Keratinocyte (primary cell): Measurements from ENCODE around the gene CORO2A. TPM values are rescaled to one million over a fixed set of nuclear protein-coding genes. Genes with fewer than 3 reads are reported as not detected.

Experiments used
- DNase-seq: peaks from one replicate; pipeline ENCODE4 v3.0.0-alpha.2; 2011; ENCODE audit warnings: low read depth, missing footprints, low spot score
- FAIRE-seq: peaks from 2 replicates; lab custom pipeline; 2011; peaks lifted over from hg19 to GRCh38; lab: Jason Lieb, UNC
- H2AFZ ChIP-seq: 2 replicates; pipeline ENCODE4 v1.6.0; 2012; ENCODE audit warnings: low read length, control low read depth, inconsistent platforms; ENCODE audit not compliant: control insufficient read depth
- H3K27ac ChIP-seq: 2 replicates; pipeline ENCODE4 v1.5.1; 2011; ENCODE audit warnings: low read length; ENCODE audit not compliant: control insufficient read depth, insufficient read depth
- H3K27me3 ChIP-seq: 3 replicates; pipeline ENCODE4 v1.6.0; 2011; ENCODE audit warnings: low read length; ENCODE audit not compliant: control insufficient read depth, insufficient read depth; ENCODE audit errors: extremely low read depth
- H3K36me3 ChIP-seq, 2 experiments: 2 replicates in 1 of 2; 3 replicates in 1 of 2; pipeline ENCODE4 v1.5.1; 2011; ENCODE audit warnings: low read length in 2 of 2, mild to moderate bottlenecking in 1 of 2; ENCODE audit not compliant: control insufficient read depth in 2 of 2, insufficient read depth in 2 of 2; ENCODE audit errors: extremely low read depth in 1 of 2
- H3K4me1 ChIP-seq: 3 replicates; pipeline ENCODE4 v1.5.1; 2011; ENCODE audit warnings: low read length; ENCODE audit not compliant: control insufficient read depth, insufficient read depth; ENCODE audit errors: extremely low read depth
- H3K4me2 ChIP-seq: 3 replicates; pipeline ENCODE4 v1.6.0; 2011; ENCODE audit warnings: low read depth, low read length; ENCODE audit not compliant: control insufficient read depth, insufficient read depth; ENCODE audit errors: extremely low read depth
- H3K4me3 ChIP-seq, 3 experiments: fragments of 200-600 bp in 1 of 3; sonication (generic) in 1 of 3; 2 replicates in 2 of 3; 3 replicates in 1 of 3; pipeline ENCODE4 v1.5.1; 2011 to 2016; ENCODE audit warnings: low read length in 3 of 3, mild to moderate bottlenecking in 3 of 3, control low read depth in 2 of 3, inconsistent platforms in 1 of 3, low read depth in 1 of 3, mixed read lengths in 1 of 3, mixed run types in 1 of 3, moderate library complexity in 1 of 3; ENCODE audit not compliant: control insufficient read depth in 2 of 3, insufficient read depth in 2 of 3; ENCODE audit errors: extremely low read depth in 1 of 3
- H3K79me2 ChIP-seq: 2 replicates; pipeline ENCODE4 v1.6.0; 2012; ENCODE audit warnings: low read length; ENCODE audit not compliant: control insufficient read depth, insufficient read depth
- H3K9ac ChIP-seq: 3 replicates; pipeline ENCODE4 v1.6.0; 2011; ENCODE audit warnings: low read length; ENCODE audit not compliant: control insufficient read depth, insufficient read depth; ENCODE audit errors: extremely low read depth
- H3K9me1 ChIP-seq: 3 replicates; pipeline ENCODE4 v1.6.0; 2011; ENCODE audit warnings: low read length; ENCODE audit not compliant: control insufficient read depth, insufficient read depth; ENCODE audit errors: extremely low read depth
- H3K9me3 ChIP-seq: 2 replicates; pipeline ENCODE4 v1.5.1; 2012; ENCODE audit warnings: low read depth, low read length; ENCODE audit not compliant: control insufficient read depth
- H4K20me1 ChIP-seq: 3 replicates; pipeline ENCODE4 v1.6.0; 2011; ENCODE audit warnings: low read length; ENCODE audit not compliant: control insufficient read depth, insufficient read depth; ENCODE audit errors: extremely low read depth
- EZH2 ChIP-seq: IDR thresholded peaks from one replicate; pipeline ENCODE4 v1.6.1; 2012; ENCODE audit warnings: inconsistent platforms, mild to moderate bottlenecking, low read length, moderate library complexity
- dilution Hi-C: fragments of 300-500 bp; cut with MboI; formaldehyde crosslinking; loops from one replicate; pipeline ENCODE4 v1.7.0; 2020; ENCODE audit warnings: low sequenced_read_pairs; ENCODE audit not compliant: extremely low pct_ligation_motif_present
- polyA plus RNA-seq, 5 experiments: library from polyadenylated mRNA; depleted of rRNA in 3 of 5; stranded (reverse) in 3 of 5; stranded (forward) in 1 of 5; unstranded in 1 of 5; fragments of >200 nt; gene quantifications; 1 replicate in 1 of 5; 2 replicates in 3 of 5; 3 replicates in 1 of 5; pipeline versions ENCODE4 v1.2.1 to v1.2.3, GENCODE V29; 2011 to 2012; ENCODE audit warnings: missing spikeins in 2 of 5, low read depth in 1 of 5, low replicate concordance in 1 of 5
- TF ChIP-seq, protein P1 (sequence below), 3 experiments: IDR thresholded peaks in 1 of 3; conservative IDR thresholded peaks in 1 of 3; optimal IDR thresholded peaks in 1 of 3; 2 replicates in 2 of 3; 3 replicates in 1 of 3; pipeline versions ENCODE3 to v1.5.1; 2011; ENCODE audit warnings: low read length in 3 of 3, mild to moderate bottlenecking in 3 of 3, moderate library complexity in 2 of 3, control low read depth in 1 of 3, inconsistent platforms in 1 of 3; ENCODE audit not compliant: insufficient read depth in 2 of 3; ENCODE audit errors: extremely low read depth in 1 of 3

Gene CORO2A
- polyA plus RNA-seq, 1 donor (not counting 4 experiments of a cell fraction or from before 2014, with no cell fraction given): 31.7 TPM

DNA sequence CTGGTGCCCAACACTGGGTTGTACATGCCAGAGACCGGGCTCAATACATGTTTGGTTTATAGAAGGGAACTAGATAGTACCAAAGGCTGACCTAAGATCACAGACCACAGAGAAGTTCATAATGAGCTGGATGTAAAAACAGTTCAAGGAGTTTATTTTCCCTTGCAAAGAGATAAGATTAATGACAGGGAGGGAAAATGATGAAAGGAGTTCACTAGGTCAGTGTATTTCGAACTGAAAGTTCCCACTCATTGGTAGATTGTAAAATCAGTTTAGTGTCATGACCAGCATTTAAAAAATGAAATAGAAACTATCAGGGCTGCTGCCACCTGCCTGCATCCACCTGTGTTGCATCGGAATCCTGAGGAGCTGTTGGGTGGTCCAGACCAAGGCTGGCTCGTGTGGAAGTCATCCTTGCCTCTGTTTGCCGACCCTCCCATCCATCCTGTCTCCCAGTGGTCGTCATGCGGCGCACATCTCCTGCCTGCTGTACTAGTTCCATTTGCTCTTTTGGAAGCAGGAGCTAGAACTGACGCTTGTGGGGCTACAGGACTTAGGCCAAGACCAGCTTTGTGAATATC, 41.9 kb upstream of the CORO2A start:
- FAIRE-seq: no peak
- no peak overlapping the region for H3K9ac ChIP-seq
- dilution Hi-C loops: no loop called here
- no peaks in the 10 kb centered on the region for H3K9me3 ChIP-seq
- peaks cover 41% of the 10 kb centered on the region for H3K79me2 ChIP-seq
- no peak overlapping the region for H3K4me2 ChIP-seq
- no peaks in the 10 kb centered on the region for H3K9me1 ChIP-seq
- H3K4me1 ChIP-seq: no peaks in the 10 kb centered on the region
- no peaks in the 10 kb centered on the region for H3K27me3 ChIP-seq
- TF ChIP-seq, protein P1, sequence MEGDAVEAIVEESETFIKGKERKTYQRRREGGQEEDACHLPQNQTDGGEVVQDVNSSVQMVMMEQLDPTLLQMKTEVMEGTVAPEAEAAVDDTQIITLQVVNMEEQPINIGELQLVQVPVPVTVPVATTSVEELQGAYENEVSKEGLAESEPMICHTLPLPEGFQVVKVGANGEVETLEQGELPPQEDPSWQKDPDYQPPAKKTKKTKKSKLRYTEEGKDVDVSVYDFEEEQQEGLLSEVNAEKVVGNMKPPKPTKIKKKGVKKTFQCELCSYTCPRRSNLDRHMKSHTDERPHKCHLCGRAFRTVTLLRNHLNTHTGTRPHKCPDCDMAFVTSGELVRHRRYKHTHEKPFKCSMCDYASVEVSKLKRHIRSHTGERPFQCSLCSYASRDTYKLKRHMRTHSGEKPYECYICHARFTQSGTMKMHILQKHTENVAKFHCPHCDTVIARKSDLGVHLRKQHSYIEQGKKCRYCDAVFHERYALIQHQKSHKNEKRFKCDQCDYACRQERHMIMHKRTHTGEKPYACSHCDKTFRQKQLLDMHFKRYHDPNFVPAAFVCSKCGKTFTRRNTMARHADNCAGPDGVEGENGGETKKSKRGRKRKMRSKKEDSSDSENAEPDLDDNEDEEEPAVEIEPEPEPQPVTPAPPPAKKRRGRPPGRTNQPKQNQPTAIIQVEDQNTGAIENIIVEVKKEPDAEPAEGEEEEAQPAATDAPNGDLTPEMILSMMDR (optimal IDR thresholded peaks at IDR 0.05 in 1 of 3, IDR thresholded peaks at IDR 0.05 in 1 of 3, conservative IDR thresholded peaks at IDR 0.05 in 1 of 3; ENCODE audit: extremely low read depth in 1 of 3, insufficient read depth in 2 of 3, low read length in 3 of 3): no peak
- TF ChIP-seq EZH2: no peak
- H4K20me1 ChIP-seq: no peaks in the 10 kb centered on the region
- H2AFZ ChIP-seq: no peak overlapping the region
- H3K36me3 ChIP-seq: peaks cover 28 to 52% of the 10 kb centered on the region in 2 experiments
- DNase-seq: no peak
- H3K4me3 ChIP-seq: no peak overlapping the region
- H3K27ac ChIP-seq: no peak overlapping the region

DNA sequence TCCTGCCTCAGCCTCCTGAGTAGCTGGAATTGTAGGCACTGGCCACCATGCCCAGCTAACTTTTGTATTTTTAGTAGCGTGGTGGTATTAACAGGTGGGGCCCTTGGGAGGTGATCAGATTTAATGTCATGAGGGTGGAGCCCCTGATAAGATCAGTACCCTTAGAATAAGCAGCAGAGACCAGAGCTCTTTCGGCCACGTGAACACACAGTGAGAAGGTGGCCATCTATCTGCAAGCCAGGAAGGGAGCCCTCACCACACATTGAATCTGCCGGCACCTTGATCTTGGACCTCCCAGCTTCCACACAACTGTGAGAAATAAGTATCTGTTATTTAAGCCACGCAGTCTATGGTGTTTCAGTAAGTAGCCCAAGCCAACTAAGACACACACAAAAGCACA, 40.5 kb upstream of the CORO2A start:
- Histone ChIP-seq H3K4me3 (no peak overlapping the region), H3K4me1 (no peaks in the 10 kb centered on the region), H3K79me2 (peaks cover 36% of the 10 kb centered on the region), H4K20me1 (no peaks in the 10 kb centered on the region), H3K9me1 (peaks cover 1% of the 10 kb centered on the region), H3K27me3 (no peaks in the 10 kb centered on the region), H3K27ac (no peak overlapping the region), H3K9ac (no peak overlapping the region), H2AFZ (no peak overlapping the region), H3K9me3 (no peaks in the 10 kb centered on the region), H3K4me2 (no peak overlapping the region), H3K36me3 (peaks cover 38 to 66% of the 10 kb centered on the region in 2 experiments)
- dilution Hi-C loops: no loop called here
- no peak for FAIRE-seq
- DNase-seq: no peak
- TF ChIP-seq, protein P1 (optimal IDR thresholded peaks at IDR 0.05 in 1 of 3, IDR thresholded peaks at IDR 0.05 in 1 of 3, conservative IDR thresholded peaks at IDR 0.05 in 1 of 3; ENCODE audit: extremely low read depth in 1 of 3, insufficient read depth in 2 of 3, low read length in 3 of 3): no peak
- TF ChIP-seq EZH2: no peak
